ENCODE data around the gene ULBP2. TPM values are rescaled to one million over a fixed set of nuclear protein-coding genes. Genes with fewer than 3 reads are reported as not detected.

ULBP2 gene
- total and polyA plus RNA-seq, 2 of the 8 experiments (the other 6 are each of a cell fraction or from before 2014, with no cell fraction given): 0.05 TPM; not detected in 1

DNA sequence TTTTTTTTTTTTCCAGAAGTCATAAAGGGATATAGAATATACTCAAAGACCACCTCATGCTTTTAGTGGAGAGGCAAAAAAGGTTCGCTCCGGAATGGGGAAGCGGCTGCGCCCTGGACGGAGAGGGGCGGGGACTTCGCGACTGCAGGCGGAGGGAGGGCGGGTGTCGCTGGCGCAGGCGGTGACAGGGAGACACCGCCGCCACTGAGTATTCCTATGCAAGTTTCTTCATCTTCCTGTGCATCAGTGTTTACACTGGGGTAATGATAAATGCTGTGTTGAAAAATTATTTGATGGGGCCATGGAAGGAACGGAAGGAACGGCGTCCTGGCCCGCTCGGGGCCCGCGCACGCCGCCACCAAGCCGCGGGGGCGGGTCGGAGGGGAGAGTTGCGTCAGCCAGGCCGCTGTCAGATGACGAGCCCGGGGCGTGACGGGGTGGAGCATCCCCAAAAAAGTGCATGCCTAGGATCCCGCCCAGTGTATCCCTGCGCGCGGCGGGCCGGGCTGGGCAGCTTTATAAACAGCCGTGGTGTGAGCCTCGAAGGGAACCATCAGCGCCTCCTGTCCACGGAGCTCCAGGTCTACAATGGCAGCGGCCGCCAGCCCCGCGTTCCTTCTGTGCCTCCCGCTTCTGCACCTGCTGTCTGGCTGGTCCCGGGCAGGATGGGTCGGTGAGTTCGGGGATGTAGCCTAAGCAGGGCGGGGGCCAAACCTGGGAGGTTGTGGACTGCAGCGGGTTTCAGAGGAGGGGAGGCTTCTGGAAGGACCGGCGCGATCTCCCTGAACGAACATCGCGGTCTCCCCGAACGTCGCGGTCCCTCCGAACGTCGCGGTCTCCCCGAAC is 21.9 kb downstream of the ULBP2 start, which contains the start of gene ULBP1 (continued):
- TF ChIP-seq HDAC2 (IDR thresholded peaks at IDR 0.05; ENCODE audit: borderline replicate concordance in 1 of 2, low read depth in 2 of 2, low read length in 2 of 2): 0 out of 4 replicates have a peak, but pooled peaks have one; percentile 47 to 75
- peak; percentile 98 for TF ChIP-seq CEBPB (IDR thresholded peaks at IDR 0.05; ENCODE audit: low read depth, low read length)
- no peak for TF ChIP-seq SRF (IDR thresholded peaks at IDR 0.05; ENCODE audit: low read depth, low read length)
- TF ChIP-seq, protein P1, sequence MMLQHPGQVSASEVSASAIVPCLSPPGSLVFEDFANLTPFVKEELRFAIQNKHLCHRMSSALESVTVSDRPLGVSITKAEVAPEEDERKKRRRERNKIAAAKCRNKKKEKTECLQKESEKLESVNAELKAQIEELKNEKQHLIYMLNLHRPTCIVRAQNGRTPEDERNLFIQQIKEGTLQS (IDR thresholded peaks at IDR 0.05; ENCODE audit: insufficient read depth, low read depth, low read length): peak; percentile 94
- TF ChIP-seq KDM1A (IDR thresholded peaks at IDR 0.05; ENCODE audit: borderline replicate concordance, low read length): no peak
- no peak for TF ChIP-seq RAD21 (IDR thresholded peaks at IDR 0.05 in 1 of 2, conservative IDR thresholded peaks at IDR 0.05 in 1 of 2; ENCODE audit: low read depth in 2 of 2, low read length in 2 of 2)
- TF ChIP-seq POLR2A (IDR thresholded peaks at IDR 0.05; ENCODE audit: control extremely low read depth in 1 of 2, low read depth in 2 of 2, low read length in 2 of 2): peak in 1 of 2 experiments; percentile 78; a peak in 1 of 3 replicates
- TF ChIP-seq, protein P2, sequence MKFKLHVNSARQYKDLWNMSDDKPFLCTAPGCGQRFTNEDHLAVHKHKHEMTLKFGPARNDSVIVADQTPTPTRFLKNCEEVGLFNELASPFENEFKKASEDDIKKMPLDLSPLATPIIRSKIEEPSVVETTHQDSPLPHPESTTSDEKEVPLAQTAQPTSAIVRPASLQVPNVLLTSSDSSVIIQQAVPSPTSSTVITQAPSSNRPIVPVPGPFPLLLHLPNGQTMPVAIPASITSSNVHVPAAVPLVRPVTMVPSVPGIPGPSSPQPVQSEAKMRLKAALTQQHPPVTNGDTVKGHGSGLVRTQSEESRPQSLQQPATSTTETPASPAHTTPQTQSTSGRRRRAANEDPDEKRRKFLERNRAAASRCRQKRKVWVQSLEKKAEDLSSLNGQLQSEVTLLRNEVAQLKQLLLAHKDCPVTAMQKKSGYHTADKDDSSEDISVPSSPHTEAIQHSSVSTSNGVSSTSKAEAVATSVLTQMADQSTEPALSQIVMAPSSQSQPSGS (IDR thresholded peaks at IDR 0.05; ENCODE audit: low read length): no peak
- peak; percentile 42; the same call in 1 of the 2 replicates for TF ChIP-seq CHD2 (IDR thresholded peaks at IDR 0.05; ENCODE audit: low read length)
- peak; percentile 69 to 92; a peak in 2 of 4 replicates for TF ChIP-seq SIN3A (conservative IDR thresholded peaks at IDR 0.05 in 1 of 2, IDR thresholded peaks at IDR 0.05 in 1 of 2; ENCODE audit: low read depth in 1 of 2, low read length in 2 of 2)
- TF ChIP-seq, protein P3, sequence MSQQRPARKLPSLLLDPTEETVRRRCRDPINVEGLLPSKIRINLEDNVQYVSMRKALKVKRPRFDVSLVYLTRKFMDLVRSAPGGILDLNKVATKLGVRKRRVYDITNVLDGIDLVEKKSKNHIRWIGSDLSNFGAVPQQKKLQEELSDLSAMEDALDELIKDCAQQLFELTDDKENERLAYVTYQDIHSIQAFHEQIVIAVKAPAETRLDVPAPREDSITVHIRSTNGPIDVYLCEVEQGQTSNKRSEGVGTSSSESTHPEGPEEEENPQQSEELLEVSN (IDR thresholded peaks at IDR 0.05): peak; percentile 63
- peak; percentile 92 for TF ChIP-seq JUND (IDR thresholded peaks at IDR 0.05; ENCODE audit: low read length)
- no peak for TF ChIP-seq EZH2 (IDR thresholded peaks at IDR 0.05; ENCODE audit: low read depth, low read length, severe bottlenecking)
- TF ChIP-seq ZNF274 (IDR thresholded peaks at IDR 0.05; ENCODE audit: borderline replicate concordance, extremely low read depth, low read length): no peak
- peak; percentile 58 for TF ChIP-seq YY1 (IDR thresholded peaks at IDR 0.05; ENCODE audit: low read depth, low read length)
- TF ChIP-seq CTBP2 (IDR thresholded peaks at IDR 0.05; ENCODE audit: borderline replicate concordance, insufficient read depth, insufficient read length, low read length): peak; percentile 81
- TF ChIP-seq EGR1 (IDR thresholded peaks at IDR 0.05; ENCODE audit: borderline replicate concordance, low read depth, low read length): peak; percentile 78; the same call in 1 of the 2 replicates
- TF ChIP-seq, protein P4, sequence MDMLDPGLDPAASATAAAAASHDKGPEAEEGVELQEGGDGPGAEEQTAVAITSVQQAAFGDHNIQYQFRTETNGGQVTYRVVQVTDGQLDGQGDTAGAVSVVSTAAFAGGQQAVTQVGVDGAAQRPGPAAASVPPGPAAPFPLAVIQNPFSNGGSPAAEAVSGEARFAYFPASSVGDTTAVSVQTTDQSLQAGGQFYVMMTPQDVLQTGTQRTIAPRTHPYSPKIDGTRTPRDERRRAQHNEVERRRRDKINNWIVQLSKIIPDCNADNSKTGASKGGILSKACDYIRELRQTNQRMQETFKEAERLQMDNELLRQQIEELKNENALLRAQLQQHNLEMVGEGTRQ (IDR thresholded peaks at IDR 0.05; ENCODE audit: low read length): no peak

Data from H1 (cell line).